H1 (cell line): ENCODE measurements around the gene NME7. TPM values are rescaled to one million over a fixed set of nuclear protein-coding genes. Genes with fewer than 3 reads are reported as not detected.

Experiments used
- CTCF ChIA-PET: fragments of 300-600 bp; sonication (Branson Sonifier 250); formaldehyde crosslinking; loops from one replicate; lab custom pipeline; 2021; ENCODE audit not compliant: partially characterized antibody; lab: Charles Lee
- POLR2A ChIA-PET: fragments of 300-600 bp; sonication (Branson Sonifier 250); formaldehyde crosslinking; loops from one replicate; lab custom pipeline; 2021; ENCODE audit warnings: inconsistent platforms; ENCODE audit not compliant: partially characterized antibody; lab: Charles Lee
- DNase-seq, 2 experiments: peaks; one replicate each; pipeline versions ENCODE4 v3.0.0 to v3.0.0-alpha.2; 2010 to 2022; ENCODE audit warnings: low spot score in 2 of 2, low read depth in 1 of 2, mixed read lengths in 1 of 2
- FAIRE-seq: peaks from 2 replicates; lab custom pipeline; 2011; peaks lifted over from hg19 to GRCh38; lab: Jason Lieb, UNC
- H2AFZ ChIP-seq: 2 replicates; pipeline ENCODE4 v1.8.1; 2012; ENCODE audit warnings: low read length, inconsistent platforms
- H2AK5ac ChIP-seq: 2 replicates; pipeline ENCODE4 v1.6.1; 2013; ENCODE audit warnings: low read depth, low read length
- H2BK120ac ChIP-seq: replicated peaks from 2 replicates; pipeline ENCODE3; 2013; ENCODE audit warnings: low read depth, low read length, inconsistent platforms
- H2BK12ac ChIP-seq: 2 replicates; pipeline ENCODE4 v1.6.1; 2013; ENCODE audit warnings: low read depth, low read length
- H2BK15ac ChIP-seq: 2 replicates; pipeline ENCODE4 v1.6.1; 2013; ENCODE audit warnings: low read length
- H2BK20ac ChIP-seq: 2 replicates; pipeline ENCODE4 v1.6.1; 2013; ENCODE audit warnings: low read length
- H2BK5ac ChIP-seq: 2 replicates; pipeline ENCODE4 v1.6.1; 2013; ENCODE audit warnings: low read depth, low read length
- H3K14ac ChIP-seq: 2 replicates; pipeline ENCODE4 v1.6.1; 2013; ENCODE audit warnings: inconsistent platforms; ENCODE audit not compliant: insufficient read length
- H3K18ac ChIP-seq: 2 replicates; pipeline ENCODE4 v1.6.1; 2013; ENCODE audit warnings: low read length; ENCODE audit errors: extremely low read depth
- H3K23ac ChIP-seq: 2 replicates; pipeline ENCODE4 v1.6.1; 2013; ENCODE audit warnings: inconsistent platforms; ENCODE audit not compliant: insufficient read length
- H3K23me2 ChIP-seq: 2 replicates; pipeline ENCODE4 v1.6.1; 2013; ENCODE audit warnings: low read depth, low read length
- H3K27ac ChIP-seq: 2 replicates; pipeline ENCODE4 v1.6.1; 2011; ENCODE audit warnings: low read depth, low read length, inconsistent platforms
- H3K27me3 ChIP-seq, 4 experiments: replicated peaks in 1 of 4; 1 replicate in 1 of 4; 2 replicates in 3 of 4; pipeline versions ENCODE4 v1.6.1 to v1.8.1; 2011 to 2013; ENCODE audit warnings: low read length in 3 of 4, mild to moderate bottlenecking in 3 of 4, inconsistent platforms in 2 of 4, mixed read lengths in 2 of 4, moderate library complexity in 1 of 4; ENCODE audit not compliant: control insufficient read depth in 3 of 4, insufficient read depth in 3 of 4; ENCODE audit errors: extremely low read depth in 1 of 4
- H3K36me3 ChIP-seq, 4 experiments: 2 replicates each; pipeline versions ENCODE4 v1.6.1 to v1.8.1; 2011 to 2013; ENCODE audit warnings: mild to moderate bottlenecking in 4 of 4, low read length in 3 of 4, moderate library complexity in 2 of 4, control low read depth in 1 of 4, inconsistent platforms in 1 of 4; ENCODE audit not compliant: insufficient read depth in 4 of 4, control insufficient read depth in 2 of 4
- H3K4ac ChIP-seq: replicated peaks from 2 replicates; pipeline ENCODE3; 2013; ENCODE audit warnings: low read length, low read depth, mixed read lengths, inconsistent platforms; ENCODE audit not compliant: insufficient read length
- H3K4me1 ChIP-seq, 4 experiments: replicated peaks in 1 of 4; 1 replicate in 1 of 4; 2 replicates in 3 of 4; pipeline versions ENCODE4 v1.6.1 to v1.8.1; 2011 to 2013; ENCODE audit warnings: low read length in 3 of 4, inconsistent platforms in 2 of 4, mixed read lengths in 1 of 4; ENCODE audit not compliant: insufficient read depth in 4 of 4, control insufficient read depth in 3 of 4
- H3K4me2 ChIP-seq, 2 experiments: 2 replicates each; pipeline versions ENCODE4 v1.6.1 to v1.8.1; 2011 to 2013; ENCODE audit warnings: low read depth in 2 of 2, low read length in 2 of 2, control low read depth in 1 of 2, inconsistent platforms in 1 of 2, mild to moderate bottlenecking in 1 of 2; ENCODE audit not compliant: insufficient read depth in 1 of 2
- H3K4me3 ChIP-seq, 4 experiments: fragments of 200-600, 300-600 bp in 1 of 4; sonication (generic), shearing (Covaris generic), sonication (Bioruptor Twin) in 1 of 4; 2 replicates each; pipeline versions ENCODE4 v1.5.1 to v1.8.1; 2011 to 2016; ENCODE audit warnings: low read length in 4 of 4, low read depth in 3 of 4, control low read depth in 2 of 4, inconsistent platforms in 2 of 4, mild to moderate bottlenecking in 2 of 4, mixed read lengths in 1 of 4, moderate library complexity in 1 of 4; ENCODE audit not compliant: insufficient read depth in 2 of 4; ENCODE audit errors: extremely low read depth in 1 of 4
- H3K56ac ChIP-seq: replicated peaks from 2 replicates; pipeline ENCODE3; 2013; ENCODE audit warnings: low read depth, mild to moderate bottlenecking, mixed read lengths, low read length, inconsistent platforms; ENCODE audit not compliant: insufficient read length
- H3K79me1 ChIP-seq: 2 replicates; pipeline ENCODE4 v1.6.1; 2013; ENCODE audit warnings: low read depth, low read length, control low read depth
- H3K79me2 ChIP-seq, 2 experiments: 2 replicates each; pipeline versions ENCODE4 v1.6.1 to v1.8.1; 2012 to 2013; ENCODE audit warnings: low read length in 2 of 2, mild to moderate bottlenecking in 2 of 2, inconsistent platforms in 1 of 2; ENCODE audit not compliant: insufficient read depth in 2 of 2, control insufficient read depth in 1 of 2
- H3K9ac ChIP-seq, 4 experiments: replicated peaks in 1 of 4; 1 replicate in 1 of 4; 2 replicates in 3 of 4; pipeline versions ENCODE4 v1.6.1 to v1.8.1; 2011 to 2013; ENCODE audit warnings: low read depth in 3 of 4, low read length in 3 of 4, control low read depth in 2 of 4, mild to moderate bottlenecking in 2 of 4, moderate library complexity in 2 of 4, inconsistent platforms in 1 of 4; ENCODE audit errors: extremely low read depth in 1 of 4
- H3K9me3 ChIP-seq, 2 experiments: 2 replicates each; pipeline versions ENCODE4 v1.6.1 to v1.8.1; 2012 to 2013; ENCODE audit warnings: mild to moderate bottlenecking in 2 of 2, moderate library complexity in 2 of 2, control low read depth in 1 of 2, inconsistent platforms in 1 of 2, low read depth in 1 of 2, low read length in 1 of 2, mixed read lengths in 1 of 2; ENCODE audit not compliant: insufficient read depth in 2 of 2
- H4K20me1 ChIP-seq, 2 experiments: replicated peaks in 1 of 2; 2 replicates each; pipeline versions ENCODE3 to v1.8.1; 2011 to 2013; ENCODE audit warnings: inconsistent platforms in 2 of 2, low read length in 2 of 2, mild to moderate bottlenecking in 1 of 2; ENCODE audit not compliant: insufficient read depth in 2 of 2, control insufficient read depth in 1 of 2
- H4K5ac ChIP-seq: 2 replicates; pipeline ENCODE4 v1.6.1; 2013; ENCODE audit warnings: low read length, low read depth, mixed read lengths, inconsistent platforms; ENCODE audit not compliant: insufficient read length
- H4K8ac ChIP-seq: 2 replicates; pipeline ENCODE4 v1.8.0; 2013; ENCODE audit warnings: mild to moderate bottlenecking, moderate library complexity, low read length, inconsistent platforms; ENCODE audit not compliant: insufficient read depth; ENCODE audit errors: extremely low read depth
- H4K91ac ChIP-seq: replicated peaks from 2 replicates; pipeline ENCODE3; 2013; ENCODE audit warnings: low read length, mixed read lengths, inconsistent platforms; ENCODE audit not compliant: insufficient read length
- BRCA1 ChIP-seq: IDR thresholded peaks from 2 replicates; pipeline ENCODE4 v1.6.1; 2012; ENCODE audit warnings: low read depth, low read length, improper control_type of control experiment
- CHD1 ChIP-seq: IDR thresholded peaks from 2 replicates; pipeline ENCODE4 v1.6.1; 2012; ENCODE audit warnings: low read depth, low read length, improper control_type of control experiment
- CTBP2 ChIP-seq: IDR thresholded peaks from 2 replicates; pipeline ENCODE4 v1.7.0; 2011; ENCODE audit warnings: borderline replicate concordance, mild to moderate bottlenecking, moderate library complexity, mixed read lengths, low read length; ENCODE audit not compliant: insufficient read depth, insufficient read length
- FOSL1 ChIP-seq: IDR thresholded peaks from 2 replicates; pipeline ENCODE4 v1.6.1; 2011; ENCODE audit warnings: mild to moderate bottlenecking, low read depth, low read length, moderate library complexity; ENCODE audit not compliant: insufficient read depth
- GABPA ChIP-seq: IDR thresholded peaks from 2 replicates; pipeline ENCODE4 v1.6.1; 2011; ENCODE audit warnings: mild to moderate bottlenecking, low read length, moderate library complexity, borderline replicate concordance; ENCODE audit not compliant: insufficient read depth
- KDM5A ChIP-seq: fragments of 200-600 bp; IDR thresholded peaks from 2 replicates; pipeline ENCODE4 v1.7.1; 2012; ENCODE audit warnings: mild to moderate bottlenecking, low read length, inconsistent platforms, mixed read lengths
- SIRT6 ChIP-seq: IDR thresholded peaks from one replicate; pipeline ENCODE4 v1.7.1; 2012; ENCODE audit warnings: low read length, inconsistent platforms
- WGBS, 2 experiments: shearing (Covaris generic) in 1 of 2; methylation state at CpG; one replicate each; pipeline versions ENCODE4 v1.1.6 to v1.1.7; 2013 to 2015; ENCODE audit warnings: low lambda C conversion rate in 2 of 2, mixed read lengths in 2 of 2, inconsistent platforms in 1 of 2, low coverage in 1 of 2, missing lambda C conversion rate in 1 of 2; ENCODE audit not compliant: insufficient replicate concordance in 2 of 2, insufficient coverage in 1 of 2, insufficient read length in 1 of 2; ENCODE audit errors: extremely low coverage in 1 of 2, missing lambda C conversion rate in 1 of 2; 5-methylcytosine and 5-hydroxymethylcytosine counted together
- polyA plus RNA-seq, 7 experiments: library from polyadenylated mRNA; depleted of rRNA in 3 of 7; stranded (reverse) in 5 of 7; unstranded in 2 of 7; fragments of >200 nt in 5 of 7; fragments of 200-250 nt in 2 of 7; gene quantifications; 1 replicate in 5 of 7; 2 replicates in 1 of 7; 4 replicates in 1 of 7; pipeline versions ENCODE4 v1.2.1 to v1.2.3, GENCODE V29; 2011 to 2013; ENCODE audit warnings: missing spikeins in 2 of 7, mixed read lengths in 2 of 7
- total RNA-seq: library from RNA; stranded (reverse); fragmentation: NEBNext Ultra II Directional; extraction: Animal tissue kit (Norgen Biotek cat#: 25700); gene quantifications from 2 replicates; pipeline ENCODE4 v1.2.1, GENCODE V29; 2021
- TF ChIP-seq, protein P1 (sequence below), 3 experiments: IDR thresholded peaks; 1 replicate in 2 of 3; 2 replicates in 1 of 3; pipeline versions ENCODE4 v1.5.1 to v1.6.1; 2011; ENCODE audit warnings: low read length in 3 of 3, mild to moderate bottlenecking in 3 of 3, inconsistent platforms in 2 of 3, low read depth in 1 of 3, moderate library complexity in 1 of 3; ENCODE audit not compliant: insufficient read depth in 1 of 3; ENCODE audit errors: control extremely low read depth in 1 of 3

NME7 gene
- total and polyA plus RNA-seq, 2 of the 8 experiments (the other 6 are each of a cell fraction or from before 2014, with no cell fraction given) = 11.6 to 28.5 TPM

DNA sequence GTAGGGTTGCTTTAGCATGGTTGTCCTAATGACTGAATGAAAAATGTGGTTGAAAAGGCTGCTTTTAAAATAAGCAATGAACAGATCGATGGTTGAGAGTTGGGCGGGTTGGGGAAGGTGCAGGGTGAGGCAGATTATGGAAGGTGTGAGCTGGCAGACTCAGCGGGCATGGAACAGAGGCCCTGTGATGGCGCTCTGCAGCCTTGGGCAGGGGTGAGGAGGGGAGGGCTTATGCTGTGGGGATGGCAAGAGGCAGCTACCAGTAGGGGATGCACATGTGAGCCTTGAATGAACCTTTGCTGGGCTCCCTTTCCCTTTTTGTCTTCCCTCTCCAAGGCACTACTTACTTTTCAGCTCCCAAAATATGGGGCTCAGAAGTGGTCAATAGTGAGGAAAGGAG lies 230.2 kb downstream of the NME7 start:
- no peak overlapping the region for H4K5ac ChIP-seq
- 94% methylated on average over 4 of the region's 4 CpGs; no CpG with 5 or more reads in 1 of the 2 experiments for WGBS, 2 experiments
- H3K27ac ChIP-seq = no peak overlapping the region
- no peak overlapping the region for H2AK5ac ChIP-seq
- H3K4ac ChIP-seq = no peak overlapping the region
- H3K79me1 ChIP-seq = no peaks in the 10 kb centered on the region
- H4K91ac ChIP-seq = no peak overlapping the region
- no peak overlapping the region for H2BK20ac ChIP-seq
- no peak overlapping the region for H3K56ac ChIP-seq
- H4K8ac ChIP-seq = peak overlapping the region; percentile 57; the same call in 1 of the 2 replicates
- no peak overlapping the region for H2BK5ac ChIP-seq
- no peak overlapping the region for H3K23ac ChIP-seq
- no peak overlapping the region for H3K14ac ChIP-seq
- H3K4me1 ChIP-seq = peaks cover 0 to 5% (median 0%) of the 10 kb centered on the region in 4 experiments; a peak in 1 of 7 replicates
- no peak overlapping the region for H3K4me2 ChIP-seq
- H3K9me3 ChIP-seq = no peaks in the 10 kb centered on the region
- FAIRE-seq (no peak), DNase-seq (no peak)
- no peaks in the 10 kb centered on the region for H3K27me3 ChIP-seq
- H3K18ac ChIP-seq = no peak overlapping the region
- no peaks in the 10 kb centered on the region for H3K79me2 ChIP-seq
- peaks cover 0 to 4% (median 1%) of the 10 kb centered on the region in 4 experiments; a peak in 2 of 8 replicates for H3K36me3 ChIP-seq
- no peak overlapping the region for H2BK120ac ChIP-seq
- H3K9ac ChIP-seq = no peak overlapping the region
- no peak overlapping the region for H2BK15ac ChIP-seq
- POLR2A ChIA-PET = no interaction called here
- no peak overlapping the region for H2BK12ac ChIP-seq
- H3K4me3 ChIP-seq = no peak overlapping the region
- TF ChIP-seq GABPA = no peak
- no peak for TF ChIP-seq FOSL1
- TF ChIP-seq CTBP2 = no peak
- no peak for TF ChIP-seq CHD1
- no peak for TF ChIP-seq SIRT6
- TF ChIP-seq KDM5A = no peak
- TF ChIP-seq, protein P1, sequence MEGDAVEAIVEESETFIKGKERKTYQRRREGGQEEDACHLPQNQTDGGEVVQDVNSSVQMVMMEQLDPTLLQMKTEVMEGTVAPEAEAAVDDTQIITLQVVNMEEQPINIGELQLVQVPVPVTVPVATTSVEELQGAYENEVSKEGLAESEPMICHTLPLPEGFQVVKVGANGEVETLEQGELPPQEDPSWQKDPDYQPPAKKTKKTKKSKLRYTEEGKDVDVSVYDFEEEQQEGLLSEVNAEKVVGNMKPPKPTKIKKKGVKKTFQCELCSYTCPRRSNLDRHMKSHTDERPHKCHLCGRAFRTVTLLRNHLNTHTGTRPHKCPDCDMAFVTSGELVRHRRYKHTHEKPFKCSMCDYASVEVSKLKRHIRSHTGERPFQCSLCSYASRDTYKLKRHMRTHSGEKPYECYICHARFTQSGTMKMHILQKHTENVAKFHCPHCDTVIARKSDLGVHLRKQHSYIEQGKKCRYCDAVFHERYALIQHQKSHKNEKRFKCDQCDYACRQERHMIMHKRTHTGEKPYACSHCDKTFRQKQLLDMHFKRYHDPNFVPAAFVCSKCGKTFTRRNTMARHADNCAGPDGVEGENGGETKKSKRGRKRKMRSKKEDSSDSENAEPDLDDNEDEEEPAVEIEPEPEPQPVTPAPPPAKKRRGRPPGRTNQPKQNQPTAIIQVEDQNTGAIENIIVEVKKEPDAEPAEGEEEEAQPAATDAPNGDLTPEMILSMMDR (IDR thresholded peaks at IDR 0.05; ENCODE audit: control extremely low read depth in 1 of 3, insufficient read depth in 1 of 3, low read depth in 1 of 3, low read length in 3 of 3) = no peak
- no peak for TF ChIP-seq BRCA1
- CTCF ChIA-PET = interaction anchor here (1.7 kb wide), 1 partner anchor 33 kb away, joined by 4 read pairs; no protein-coding TSS in a partner anchor
- H3K23me2 ChIP-seq = no peaks in the 10 kb centered on the region
- no peaks in the 10 kb centered on the region for H4K20me1 ChIP-seq
- no peak overlapping the region for H2AFZ ChIP-seq
